T1000 (cell line): ENCODE data around the gene ERN2.

Source experiments
- DNase-seq: peaks from one replicate; lab custom pipeline; 2025; ENCODE audit warnings: mixed read lengths; lab: John Stamatoyannopoulos, UW

Gene ERN2

GRCh38 chr16:23640615-23640930 is 72.4 kb downstream of the ERN2 start:
- no peak for DNase-seq
